ENCODE results near the gene RNF187.

DNA sequence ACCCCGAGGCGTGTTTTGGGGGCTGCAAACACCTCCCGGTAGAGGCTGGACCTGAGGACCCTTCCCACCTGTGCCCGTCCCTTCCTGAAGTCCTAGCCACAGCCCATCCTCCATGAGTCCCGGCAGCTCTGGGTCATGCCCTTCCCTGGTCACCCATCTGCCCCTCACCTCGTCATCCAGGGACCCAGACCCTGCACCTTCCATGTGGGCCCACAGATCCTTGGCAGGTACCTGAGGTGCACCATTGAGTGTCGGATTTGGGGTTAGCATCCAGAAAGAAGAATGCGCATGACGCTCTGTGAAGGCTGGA, 6.8 kb downstream of the RNF187 start:
- TF ChIP-seq EZH2 (IDR thresholded peaks at IDR 0.05; ENCODE audit: low read length, missing control alignments): no peak
- TF ChIP-seq, protein P1, sequence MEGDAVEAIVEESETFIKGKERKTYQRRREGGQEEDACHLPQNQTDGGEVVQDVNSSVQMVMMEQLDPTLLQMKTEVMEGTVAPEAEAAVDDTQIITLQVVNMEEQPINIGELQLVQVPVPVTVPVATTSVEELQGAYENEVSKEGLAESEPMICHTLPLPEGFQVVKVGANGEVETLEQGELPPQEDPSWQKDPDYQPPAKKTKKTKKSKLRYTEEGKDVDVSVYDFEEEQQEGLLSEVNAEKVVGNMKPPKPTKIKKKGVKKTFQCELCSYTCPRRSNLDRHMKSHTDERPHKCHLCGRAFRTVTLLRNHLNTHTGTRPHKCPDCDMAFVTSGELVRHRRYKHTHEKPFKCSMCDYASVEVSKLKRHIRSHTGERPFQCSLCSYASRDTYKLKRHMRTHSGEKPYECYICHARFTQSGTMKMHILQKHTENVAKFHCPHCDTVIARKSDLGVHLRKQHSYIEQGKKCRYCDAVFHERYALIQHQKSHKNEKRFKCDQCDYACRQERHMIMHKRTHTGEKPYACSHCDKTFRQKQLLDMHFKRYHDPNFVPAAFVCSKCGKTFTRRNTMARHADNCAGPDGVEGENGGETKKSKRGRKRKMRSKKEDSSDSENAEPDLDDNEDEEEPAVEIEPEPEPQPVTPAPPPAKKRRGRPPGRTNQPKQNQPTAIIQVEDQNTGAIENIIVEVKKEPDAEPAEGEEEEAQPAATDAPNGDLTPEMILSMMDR (conservative IDR thresholded peaks at IDR 0.05 in 1 of 2, IDR thresholded peaks at IDR 0.05 in 1 of 2; ENCODE audit: low read depth in 1 of 2, low read length in 2 of 2): no peak

All from fibroblast of lung (primary cell).